BJ (cell line): ENCODE measurements around the gene PNPLA7. TPM values are rescaled to one million over a fixed set of nuclear protein-coding genes. Genes with fewer than 3 reads are reported as not detected.

Experiments
- CTCF ChIA-PET: fragments of 350-600 bp; formaldehyde crosslinking; extraction: SDS; loops from one replicate; lab custom pipeline; 2021; ENCODE audit warnings: antibody characterized with exemption, inconsistent platforms; lab: Yijun Ruan, JAX
- POLR2A ChIA-PET: fragments of 300-600 bp; sonication (Branson Sonifier 250); formaldehyde crosslinking; extraction: SDS; loops from one replicate; lab custom pipeline; 2021; ENCODE audit warnings: antibody characterized with exemption; lab: Charles Lee
- DNase-seq: peaks from one replicate; pipeline ENCODE4 v3.0.0-alpha.2; 2011; ENCODE audit warnings: low read depth
- H3K27me3 ChIP-seq: 2 replicates; pipeline ENCODE4 v1.6.0; 2011; ENCODE audit warnings: low read length; ENCODE audit not compliant: control insufficient read depth, insufficient read depth
- H3K36me3 ChIP-seq: 2 replicates; pipeline ENCODE4 v1.5.1; 2011; ENCODE audit warnings: low read length; ENCODE audit not compliant: control insufficient read depth, insufficient read depth
- H3K4me3 ChIP-seq: 2 replicates; pipeline ENCODE4 v1.5.1; 2011; ENCODE audit warnings: low read depth, mild to moderate bottlenecking, control low read depth, low read length
- CTCF ChIP-seq: IDR thresholded peaks from 2 replicates; pipeline ENCODE4 v1.5.1; 2011; ENCODE audit warnings: low read depth, mild to moderate bottlenecking, control low read depth, inconsistent platforms, low read length, moderate library complexity; ENCODE audit not compliant: insufficient read depth
- polyA plus RNA-seq: library from polyadenylated mRNA; depleted of rRNA; stranded (reverse); fragments of >200 nt; gene quantifications from 2 replicates; pipeline ENCODE4 v1.2.3, GENCODE V29; 2011

The PNPLA7 gene
- polyA plus RNA-seq, 1 experiment: 0.63 TPM

DNA sequence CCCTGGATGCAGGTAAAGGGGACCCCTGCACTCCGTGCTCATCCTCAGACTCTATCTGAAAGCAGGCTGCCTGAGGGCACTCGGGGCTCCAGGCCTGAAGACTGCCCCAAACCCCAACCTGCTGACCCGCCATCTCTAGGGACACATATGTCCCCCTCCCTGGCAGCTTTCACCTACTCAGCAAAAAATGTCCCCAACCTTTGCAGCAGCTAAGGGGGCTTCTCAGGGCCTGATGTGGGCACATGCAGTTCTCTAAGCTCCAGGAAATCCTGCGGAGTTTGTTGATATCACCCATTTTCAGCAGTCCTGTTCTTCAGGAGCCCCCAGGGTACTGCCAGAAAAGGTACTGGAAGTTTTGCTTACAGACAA lies 30.7 kb upstream of the PNPLA7 start:
- Histone ChIP-seq H3K4me3 (no peak overlapping the region), H3K36me3 (peaks cover 37% of the 10 kb centered on the region), H3K27me3 (no peaks in the 10 kb centered on the region)
- ChIA-PET POLR2A (no interaction called here), CTCF (interaction anchor here (1.2 kb wide), 1 partner anchor 8 kb away, joined by 4 read pairs; no protein-coding TSS in a partner anchor)
- no peak for TF ChIP-seq CTCF
- DNase-seq: no peak

- Histone ChIP-seq H3K36me3 (peaks cover 34% of the 10 kb centered on the region), H3K27me3 (no peaks in the 10 kb centered on the region), H3K4me3 (no peak overlapping the region)
- TF ChIP-seq CTCF: no peak
- POLR2A ChIA-PET: interaction anchor here (0.6 kb wide), 1 partner anchor 27 kb away, joined by 16 read pairs; no protein-coding TSS in a partner anchor
- CTCF ChIA-PET: interaction anchor here (1.5 kb wide), 1 partner anchor 17 kb away, joined by 3 read pairs; no protein-coding TSS in a partner anchor
- no peak for DNase-seq
Measured at GRCh38 chr9:137580209-137580953, 30.2 kb upstream of the PNPLA7 start.

DNA sequence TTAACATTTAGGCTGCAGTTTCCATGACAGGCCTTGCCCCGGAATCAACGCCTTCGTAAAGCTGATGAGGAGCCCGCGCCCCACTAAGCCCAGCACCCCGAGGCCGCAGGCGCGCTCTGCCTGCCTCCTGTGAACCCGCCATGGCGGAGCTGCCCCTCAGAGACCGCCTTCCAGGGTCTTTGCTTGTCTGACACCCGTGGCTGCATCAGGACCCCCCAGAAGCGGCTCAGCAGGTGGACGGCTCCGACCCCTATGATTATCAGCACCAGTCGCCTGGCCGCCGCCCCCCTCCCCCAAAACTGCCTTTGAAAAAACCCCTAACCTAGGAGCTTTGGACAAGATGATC lies 29.0 kb upstream of the PNPLA7 start:
- no peak for DNase-seq
- POLR2A ChIA-PET: no interaction called here
- CTCF ChIA-PET: interaction anchor here (0.7 to 1.9 kb wide), 8 partner anchors 9 to 51 kb away, joined by 3 to 26 read pairs (median 3); no protein-coding TSS in a partner anchor
- no peak for TF ChIP-seq CTCF
- H3K36me3 ChIP-seq: peaks cover 31% of the 10 kb centered on the region
- no peaks in the 10 kb centered on the region for H3K27me3 ChIP-seq
- H3K4me3 ChIP-seq: peak overlapping the region; percentile 32

DNA sequence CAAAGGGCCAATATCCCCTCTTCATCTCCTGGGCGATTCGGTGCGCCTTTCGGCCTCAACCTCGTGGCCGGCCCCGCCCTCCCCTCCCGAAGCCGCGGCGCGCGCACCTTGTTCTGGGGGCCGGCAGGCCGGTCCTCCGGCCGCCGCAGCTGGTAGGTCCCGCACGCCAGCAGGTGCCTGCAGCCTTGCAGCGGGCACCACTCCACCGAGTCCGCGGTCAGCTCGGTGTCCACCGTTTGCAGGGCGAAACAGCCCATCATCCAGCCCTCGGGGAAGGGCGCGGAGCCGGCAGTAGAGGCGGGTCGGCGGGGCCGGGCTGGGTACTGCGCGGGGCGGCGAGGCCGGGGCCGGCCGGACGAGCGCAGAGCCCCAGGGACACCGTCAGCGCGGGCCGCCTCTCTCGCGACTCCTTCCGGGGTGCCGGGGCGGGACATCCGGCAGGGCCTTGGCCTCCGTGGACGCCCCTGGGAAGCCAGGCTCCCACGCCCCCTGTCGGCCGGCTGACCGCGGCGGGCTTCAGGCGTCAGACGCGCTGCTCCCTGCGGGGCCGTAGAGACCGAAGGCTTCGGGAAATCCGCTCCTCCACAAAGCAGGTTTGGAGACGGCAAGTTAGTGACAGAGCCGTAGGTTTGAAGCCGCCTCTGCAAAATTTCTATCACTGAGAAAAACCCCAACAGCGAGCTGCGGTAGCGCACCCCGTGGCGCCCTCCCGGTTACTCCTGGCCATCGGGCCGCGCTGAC lies 28.5 kb upstream of the PNPLA7 start, which contains the start of gene DPH7:
Gene DPH7 (minus strand): TSS at position 408 of the 741 bp plus-strand sequence. CDS start 148 bp downstream, at position 260.
- H3K27me3 ChIP-seq: no peaks in the 10 kb centered on the region
- peaks cover 30% of the 10 kb centered on the region for H3K36me3 ChIP-seq
- POLR2A ChIA-PET: no interaction called here
- H3K4me3 ChIP-seq: peak within 1 kb of the TSS; percentile 91
- no peak for DNase-seq
- TF ChIP-seq CTCF: peak; percentile 92
- CTCF ChIA-PET: interaction anchor here (0.7 to 1.9 kb wide), 10 partner anchors 9 to 51 kb away, joined by 3 to 26 read pairs (median 3); no protein-coding TSS in a partner anchor
